ENCODE data around the gene OR51G1. TPM values are rescaled to one million over a fixed set of nuclear protein-coding genes. Genes with fewer than 3 reads are reported as not detected.

Gene OR51G1
- total RNA-seq, 2 donors from 2014 or later, result not detected

DNA sequence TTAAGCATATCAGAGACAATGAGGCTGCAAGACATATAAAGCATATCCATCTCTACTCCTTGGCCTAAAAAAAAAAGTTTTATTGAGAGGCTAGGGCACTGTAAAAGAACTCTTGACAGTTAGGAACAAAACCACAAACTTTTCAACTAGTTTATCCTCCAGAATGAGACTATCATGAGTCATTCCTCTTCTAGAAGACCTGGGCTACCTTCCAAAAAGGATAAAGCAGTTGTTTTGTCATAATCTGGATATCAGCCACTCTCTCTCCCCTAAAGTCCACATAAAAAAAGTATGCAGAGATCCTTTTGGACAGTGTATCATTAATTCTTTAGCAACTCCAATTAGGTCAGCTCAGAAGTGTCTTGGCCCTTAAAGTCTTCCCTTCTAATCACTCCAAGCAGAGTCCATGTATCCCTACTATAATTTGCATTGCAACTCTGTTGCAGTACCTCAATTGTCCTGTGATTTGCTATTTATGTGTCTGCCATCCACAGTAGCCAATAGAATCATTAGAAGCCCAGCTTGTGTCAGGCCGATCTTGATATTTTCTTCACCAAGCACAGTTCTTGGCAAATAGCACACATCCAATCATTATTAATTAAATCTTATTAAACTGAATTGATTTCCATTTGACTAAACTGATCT lies 32.0 kb downstream of the OR51G1 start:
- Mint-ChIP-seq H3K4me3 (no peak overlapping the region), H3K27ac (no peak overlapping the region), H3K36me3 (ENCODE audit: low read depth) (no peaks in the 10 kb centered on the region), H3K27me3 (no peaks in the 10 kb centered on the region), H3K4me1 (no peaks in the 10 kb centered on the region)
- no peaks in the 10 kb centered on the region for H3K9me3 ChIP-seq (ENCODE audit: control insufficient read depth, low read length, poor library complexity, severe bottlenecking)
- no peak for ATAC-seq
- no peak for DNase-seq

DNA sequence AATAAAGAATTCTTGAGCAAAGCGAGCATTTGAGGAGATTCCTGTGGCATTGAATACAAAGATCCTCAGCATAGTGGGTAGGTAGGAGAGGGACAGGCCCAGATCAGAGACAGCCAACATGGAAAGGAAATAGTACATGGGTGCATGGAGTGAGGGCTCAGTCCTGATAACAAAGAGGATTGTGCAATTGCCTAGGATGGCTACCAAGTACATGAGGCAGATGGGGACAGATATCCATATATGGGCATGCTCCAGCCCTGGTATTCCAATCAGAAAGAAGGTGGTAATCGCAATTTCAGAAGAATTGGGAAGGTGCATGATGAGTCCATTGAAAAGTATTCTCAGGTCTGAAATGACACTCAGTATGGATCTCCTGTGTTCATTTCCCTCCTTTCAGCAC lies 33.9 kb downstream of the OR51G1 start:
- Mint-ChIP-seq H3K36me3 (ENCODE audit: low read depth) (no peaks in the 10 kb centered on the region), H3K27ac (no peak overlapping the region), H3K4me1 (no peaks in the 10 kb centered on the region), H3K27me3 (no peaks in the 10 kb centered on the region), H3K4me3 (no peak overlapping the region)
- ATAC-seq (no peak), DNase-seq (no peak)
- H3K9me3 ChIP-seq (ENCODE audit: control insufficient read depth, low read length, poor library complexity, severe bottlenecking), result no peaks in the 10 kb centered on the region

DNA sequence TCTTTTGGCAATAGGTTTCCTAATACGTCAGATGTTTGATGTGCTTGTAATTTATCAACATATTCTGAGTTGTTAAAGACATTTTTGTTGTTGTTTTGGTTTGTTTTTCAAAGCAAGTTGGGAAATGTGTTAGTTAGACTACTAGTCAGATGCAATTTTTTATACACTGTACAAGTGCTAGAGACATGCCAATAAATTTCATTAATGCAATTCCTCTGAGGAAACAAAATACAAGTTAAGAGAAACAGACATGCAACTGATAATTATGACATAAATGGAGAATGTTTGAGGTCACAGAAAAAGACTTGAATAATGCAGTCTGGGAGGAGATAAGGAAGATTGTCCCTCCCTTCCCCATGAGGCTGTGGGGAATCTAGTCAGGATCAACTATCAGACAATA lies 36.5 kb downstream of the OR51G1 start:
- ATAC-seq, result no peak
- Mint-ChIP-seq H3K27ac (no peak overlapping the region), H3K4me1 (no peaks in the 10 kb centered on the region), H3K27me3 (no peaks in the 10 kb centered on the region), H3K4me3 (no peak overlapping the region), H3K36me3 (ENCODE audit: low read depth) (no peaks in the 10 kb centered on the region)
- no peaks in the 10 kb centered on the region for H3K9me3 ChIP-seq (ENCODE audit: control insufficient read depth, low read length, poor library complexity, severe bottlenecking)
- no peak for DNase-seq

DNA sequence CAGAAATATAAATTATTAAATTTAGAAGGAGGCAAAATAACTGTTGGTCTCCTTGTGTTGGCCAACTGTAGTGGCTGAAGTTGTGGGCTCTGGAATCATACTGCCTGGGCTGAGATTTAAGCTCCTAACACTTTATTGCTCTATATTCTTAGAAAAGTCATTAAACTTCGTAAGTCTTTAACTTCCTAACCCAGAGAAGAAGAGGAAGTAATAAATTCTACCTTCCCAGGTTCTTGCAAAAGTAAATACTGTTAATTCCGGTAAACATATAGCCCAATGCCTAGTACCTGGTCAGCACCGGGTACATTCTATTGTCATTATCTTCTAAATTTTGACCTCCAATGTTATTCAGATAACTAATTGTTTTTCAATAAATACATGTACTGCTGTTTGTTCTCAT lies 38.0 kb downstream of the OR51G1 start:
- Mint-ChIP-seq H3K27me3 (no peaks in the 10 kb centered on the region), H3K4me3 (no peak overlapping the region), H3K4me1 (no peaks in the 10 kb centered on the region), H3K36me3 (ENCODE audit: low read depth) (no peaks in the 10 kb centered on the region), H3K27ac (no peak overlapping the region)
- no peaks in the 10 kb centered on the region for H3K9me3 ChIP-seq (ENCODE audit: control insufficient read depth, low read length, poor library complexity, severe bottlenecking)
- DNase-seq, result no peak
- ATAC-seq, result no peak

- H3K4me3 Mint-ChIP-seq, result no peak overlapping the region
- H3K9me3 ChIP-seq (ENCODE audit: control insufficient read depth, low read length, poor library complexity, severe bottlenecking), result no peaks in the 10 kb centered on the region
- H3K27me3 Mint-ChIP-seq, result no peaks in the 10 kb centered on the region
- no peak overlapping the region for H3K27ac Mint-ChIP-seq
- ATAC-seq (no peak), DNase-seq (no peak)
- no peaks in the 10 kb centered on the region for H3K36me3 Mint-ChIP-seq (ENCODE audit: low read depth)
- H3K4me1 Mint-ChIP-seq, result no peaks in the 10 kb centered on the region
Observed at GRCh38 chr11:4884361-4884760, 39.8 kb downstream of the OR51G1 start.

- no peaks in the 10 kb centered on the region for H3K27me3 Mint-ChIP-seq
- no peak overlapping the region for H3K4me3 Mint-ChIP-seq
- no peak overlapping the region for H3K27ac Mint-ChIP-seq
- no peaks in the 10 kb centered on the region for H3K36me3 Mint-ChIP-seq (ENCODE audit: low read depth)
- no peaks in the 10 kb centered on the region for H3K4me1 Mint-ChIP-seq
- H3K9me3 ChIP-seq (ENCODE audit: control insufficient read depth, low read length, poor library complexity, severe bottlenecking), result no peaks in the 10 kb centered on the region
- DNase-seq (no peak), ATAC-seq (no peak)
Observed at GRCh38 chr11:4882543-4882942, 41.6 kb downstream of the OR51G1 start.

GRCh38 chr11:4881860-4882500 lies 42.2 kb downstream of the OR51G1 start, which contains the start of gene OR51T1:
Gene OR51T1 (plus strand): TSS chr11:4881900. CDS start chr11:4881900, 0 bp downstream.
- Mint-ChIP-seq H3K4me3 (no peak within 1 kb of the TSS), H3K27me3 (no peaks in the 10 kb centered on the region), H3K4me1 (no peaks in the 10 kb centered on the region), H3K27ac (no peak within 1 kb of the TSS), H3K36me3 (ENCODE audit: low read depth) (no peaks in the 10 kb centered on the region)
- H3K9me3 ChIP-seq (ENCODE audit: control insufficient read depth, low read length, poor library complexity, severe bottlenecking), result no peaks in the 10 kb centered on the region
- DNase-seq (no peak), ATAC-seq (no peak)

- Mint-ChIP-seq H3K4me3 (no peak overlapping the region), H3K27ac (no peak overlapping the region), H3K27me3 (no peaks in the 10 kb centered on the region), H3K36me3 (ENCODE audit: low read depth) (no peaks in the 10 kb centered on the region), H3K4me1 (no peaks in the 10 kb centered on the region)
- no peaks in the 10 kb centered on the region for H3K9me3 ChIP-seq (ENCODE audit: control insufficient read depth, low read length, poor library complexity, severe bottlenecking)
- DNase-seq (no peak), ATAC-seq (no peak)
Observed at GRCh38 chr11:4881188-4881587, 43.0 kb downstream of the OR51G1 start.

Other genes with a start within 250 kb of the OR51G1 start
- gene OR51E2, start 226.5 kb downstream of the OR51G1 start, total RNA-seq, result not detected
- not detected for gene MMP26, start 219.6 kb downstream of the OR51G1 start, total RNA-seq
- not detected for gene OR51F1, start 154.4 kb downstream of the OR51G1 start, total RNA-seq
- gene OR52R1, start 120.0 kb downstream of the OR51G1 start, total RNA-seq, result not detected
- gene OR51F2, start 103.0 kb downstream of the OR51G1 start, total RNA-seq, result not detected
- gene OR51S1, start 75.1 kb downstream of the OR51G1 start, total RNA-seq, result not detected
- gene OR51T1, start 42.4 kb downstream of the OR51G1 start, total RNA-seq, result not detected
- gene OR51A7, start 20.6 kb downstream of the OR51G1 start, total RNA-seq, result not detected
- not detected for gene OR51G2, start 5.0 kb downstream of the OR51G1 start, total RNA-seq
- gene OR51A4, start 23.3 kb upstream of the OR51G1 start, total RNA-seq, result not detected
- gene OR51A2, start 31.4 kb upstream of the OR51G1 start, total RNA-seq, result not detected
- gene OR51L1, start 70.5 kb upstream of the OR51G1 start, total RNA-seq, result not detected
- not detected for gene OR52J3, start 122.2 kb upstream of the OR51G1 start, total RNA-seq
- gene OR52E2, start 135.3 kb upstream of the OR51G1 start, total RNA-seq, result not detected
- gene OR52E1, start 145.2 kb upstream of the OR51G1 start, total RNA-seq, result not detected
- gene OR52A5, start 214.0 kb upstream of the OR51G1 start, total RNA-seq, result not detected
- not detected for gene OR52A1, start 230.4 kb upstream of the OR51G1 start, total RNA-seq

Data from T-helper 17 cell (primary cell).